Smooth muscle cell (in vitro differentiated cells): ENCODE data around the gene MCL1. TPM values are rescaled to one million over a fixed set of nuclear protein-coding genes. Genes with fewer than 3 reads are reported as not detected.

Source experiments
- DNase-seq: peaks from one replicate; lab custom pipeline; 2025; ENCODE audit not compliant: unreplicated experiment; lab: John Stamatoyannopoulos, UW
- H2AFZ ChIP-seq: fragments of 200-600 bp; sonication (generic); 2 replicates; pipeline ENCODE4 v1.6.0; 2016; ENCODE audit warnings: antibody characterized with exemption, low read depth, mild to moderate bottlenecking
- H3F3A ChIP-seq: fragments of 200-600 bp; sonication (generic); 2 replicates; pipeline ENCODE4 v1.6.0; 2017; ENCODE audit warnings: antibody characterized with exemption, low read depth
- H3K27ac ChIP-seq: fragments of 200-600 bp; sonication (generic); 2 replicates; pipeline ENCODE4 v1.5.1; 2016; ENCODE audit warnings: low read depth, mild to moderate bottlenecking
- H3K27me3 ChIP-seq: fragments of 200-600 bp; sonication (generic); 2 replicates; pipeline ENCODE4 v1.6.1; 2016; ENCODE audit warnings: low read depth, mild to moderate bottlenecking
- H3K36me3 ChIP-seq: fragments of 200-600 bp; sonication (generic); 2 replicates; pipeline ENCODE4 v1.5.1; 2016; ENCODE audit warnings: low read depth
- H3K4me1 ChIP-seq: fragments of 200-600 bp; sonication (generic); 2 replicates; pipeline ENCODE4 v1.5.1; 2016; ENCODE audit warnings: low read depth
- H3K4me2 ChIP-seq: fragments of 200-600 bp; sonication (generic); 2 replicates; pipeline ENCODE4 v1.6.0; 2016; ENCODE audit warnings: mild to moderate bottlenecking
- H3K4me3 ChIP-seq: fragments of 200-600 bp; sonication (generic); 2 replicates; pipeline ENCODE4 v1.5.1; 2016; ENCODE audit warnings: mild to moderate bottlenecking
- H3K79me2 ChIP-seq: fragments of 200-600 bp; sonication (generic); 2 replicates; pipeline ENCODE4 v1.6.0; 2016; ENCODE audit warnings: low read depth, mild to moderate bottlenecking
- H3K9ac ChIP-seq: fragments of 200-600 bp; sonication (generic); 2 replicates; pipeline ENCODE4 v1.6.0; 2016; ENCODE audit warnings: low read depth
- H3K9me3 ChIP-seq: fragments of 200-600 bp; sonication (generic); replicated peaks from 2 replicates; pipeline ENCODE4 v1.5.1; 2016; ENCODE audit warnings: low read depth
- H4K20me1 ChIP-seq: fragments of 200-600 bp; sonication (generic); 2 replicates; pipeline ENCODE4 v1.6.0; 2016; ENCODE audit warnings: low read depth
- WGBS: methylation state at CpG from one replicate; pipeline ENCODE4 v1.1.7; 2016; ENCODE audit warnings: low lambda C conversion rate; 5-methylcytosine and 5-hydroxymethylcytosine counted together
- polyA plus RNA-seq: library from polyadenylated mRNA; unstranded; fragments of >200 nt; fragmentation: Nextera tagmentation; extraction: Ambion mirVana; gene quantifications from 2 replicates; pipeline ENCODE4 v1.2.1, GENCODE V29; 2016
- total RNA-seq: library from RNA; depleted of rRNA; stranded (reverse); fragments of >200 nt; gene quantifications from 2 replicates; pipeline ENCODE4 v1.2.3, GENCODE V29; 2014
- TF ChIP-seq, protein P1 (sequence below): fragments of 200-600 bp; sonication (generic); IDR thresholded peaks from 2 replicates; pipeline ENCODE4 v1.5.1; 2017; ENCODE audit warnings: borderline replicate concordance, mild to moderate bottlenecking, antibody characterized with exemption; ENCODE audit not compliant: insufficient read depth, poor library complexity, severe bottlenecking

The MCL1 gene
- total and polyA plus RNA-seq, 2 experiments from 2014 or later, result 224 to 519 TPM

DNA sequence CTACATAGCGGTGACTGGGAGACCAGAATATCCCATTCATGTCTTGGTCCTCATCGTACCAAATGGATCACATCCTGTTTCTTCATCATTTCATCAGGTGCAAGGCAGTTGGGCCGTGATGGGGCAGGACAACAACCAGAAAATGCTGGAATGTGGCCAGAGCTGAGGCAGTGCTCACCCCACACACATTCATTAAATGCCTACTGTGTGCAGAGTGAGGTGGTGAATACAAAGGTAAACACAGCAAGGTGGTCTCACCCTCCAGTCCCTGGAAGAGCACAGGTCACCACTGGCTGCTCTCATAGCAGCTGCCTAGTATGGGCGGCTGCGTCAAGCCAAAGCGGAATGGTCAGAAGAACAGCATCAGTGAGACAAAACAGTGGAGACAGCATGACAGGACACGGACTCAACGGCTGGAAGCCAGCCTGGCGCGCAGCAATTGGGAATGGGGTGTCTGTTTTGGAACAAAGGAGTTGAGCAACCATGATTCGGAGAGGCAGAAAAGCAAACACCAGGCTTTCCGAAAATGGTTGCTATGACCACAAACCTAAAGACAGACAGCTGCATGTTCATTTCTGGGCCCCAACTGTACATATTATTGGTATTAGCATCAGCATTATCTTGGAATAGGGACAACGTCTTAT is 35.8 kb downstream of the MCL1 start:
- Histone ChIP-seq H3K4me3 (no peak overlapping the region), H3K4me1 (no peaks in the 10 kb centered on the region), H3K27ac (no peak overlapping the region), H4K20me1 (no peaks in the 10 kb centered on the region), H3K27me3 (no peaks in the 10 kb centered on the region), H3K9ac (no peak overlapping the region), H3K4me2 (no peak overlapping the region), H2AFZ (no peak overlapping the region), H3K36me3 (no peaks in the 10 kb centered on the region), H3K79me2 (no peaks in the 10 kb centered on the region), H3K9me3 (no peaks in the 10 kb centered on the region), H3F3A (no peaks in the 10 kb centered on the region)
- TF ChIP-seq, protein P1, sequence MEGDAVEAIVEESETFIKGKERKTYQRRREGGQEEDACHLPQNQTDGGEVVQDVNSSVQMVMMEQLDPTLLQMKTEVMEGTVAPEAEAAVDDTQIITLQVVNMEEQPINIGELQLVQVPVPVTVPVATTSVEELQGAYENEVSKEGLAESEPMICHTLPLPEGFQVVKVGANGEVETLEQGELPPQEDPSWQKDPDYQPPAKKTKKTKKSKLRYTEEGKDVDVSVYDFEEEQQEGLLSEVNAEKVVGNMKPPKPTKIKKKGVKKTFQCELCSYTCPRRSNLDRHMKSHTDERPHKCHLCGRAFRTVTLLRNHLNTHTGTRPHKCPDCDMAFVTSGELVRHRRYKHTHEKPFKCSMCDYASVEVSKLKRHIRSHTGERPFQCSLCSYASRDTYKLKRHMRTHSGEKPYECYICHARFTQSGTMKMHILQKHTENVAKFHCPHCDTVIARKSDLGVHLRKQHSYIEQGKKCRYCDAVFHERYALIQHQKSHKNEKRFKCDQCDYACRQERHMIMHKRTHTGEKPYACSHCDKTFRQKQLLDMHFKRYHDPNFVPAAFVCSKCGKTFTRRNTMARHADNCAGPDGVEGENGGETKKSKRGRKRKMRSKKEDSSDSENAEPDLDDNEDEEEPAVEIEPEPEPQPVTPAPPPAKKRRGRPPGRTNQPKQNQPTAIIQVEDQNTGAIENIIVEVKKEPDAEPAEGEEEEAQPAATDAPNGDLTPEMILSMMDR, result no peak
- 89% methylated on average over 13 of the region's 13 CpGs for WGBS
- DNase-seq, result no peak

DNA sequence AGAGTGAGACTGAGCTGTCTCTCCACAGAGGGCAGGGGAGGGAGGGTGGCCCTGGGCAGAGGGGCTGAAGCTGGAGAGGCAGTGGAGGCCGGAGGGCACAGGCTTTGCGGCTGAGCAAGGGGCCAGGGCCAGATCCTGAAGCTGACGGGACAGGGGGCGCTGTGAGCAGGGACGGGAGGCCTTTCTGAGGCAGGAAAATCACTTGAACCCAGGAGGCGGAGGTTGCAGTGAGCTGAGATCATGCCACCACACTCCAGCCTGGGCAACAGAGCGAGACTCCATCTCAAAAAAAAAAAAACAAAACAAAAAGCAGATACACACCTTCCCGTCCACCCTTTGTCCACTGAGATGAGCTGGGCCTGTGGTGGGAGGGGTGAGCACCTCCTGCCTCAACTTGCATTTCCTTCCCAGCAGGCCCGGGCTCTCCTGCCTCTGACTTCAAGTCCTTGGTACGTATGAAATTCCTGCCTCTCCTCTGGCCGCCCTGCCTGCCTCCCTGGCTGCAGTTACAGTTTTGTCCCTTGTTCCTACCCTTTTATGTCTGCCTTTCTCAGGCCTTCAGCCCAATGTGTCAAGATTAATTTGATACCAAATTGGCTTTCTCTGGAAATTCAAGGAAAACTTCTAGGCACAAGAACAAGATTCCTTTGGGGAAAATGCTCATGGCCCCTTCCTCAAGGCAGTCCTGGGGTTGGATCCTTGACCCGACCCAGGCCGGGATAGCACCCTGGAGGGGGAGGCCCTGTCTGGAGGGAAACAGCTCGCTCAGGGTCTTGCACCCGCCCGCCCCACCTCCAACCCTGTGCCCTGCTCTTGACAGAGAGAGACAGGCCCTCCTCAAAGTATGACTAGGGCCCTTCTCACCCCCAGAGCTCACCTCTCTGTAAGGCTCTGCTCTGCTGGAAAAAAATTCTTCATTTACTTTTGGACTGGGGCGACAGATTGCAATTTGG is 41.4 kb downstream of the MCL1 start:
- H3K36me3 ChIP-seq, result no peaks in the 10 kb centered on the region
- no peaks in the 10 kb centered on the region for H4K20me1 ChIP-seq
- H3K4me1 ChIP-seq, result no peaks in the 10 kb centered on the region
- H3K79me2 ChIP-seq, result no peaks in the 10 kb centered on the region
- no peak overlapping the region for H3K9ac ChIP-seq
- H3K4me2 ChIP-seq, result no peak overlapping the region
- H3K27ac ChIP-seq, result peak overlapping the region; percentile 46
- no peaks in the 10 kb centered on the region for H3K27me3 ChIP-seq
- H2AFZ ChIP-seq, result no peak overlapping the region
- WGBS, result 64% methylated on average over 12 of the region's 17 CpGs
- no peaks in the 10 kb centered on the region for H3K9me3 ChIP-seq
- TF ChIP-seq, protein P1, result no peak
- DNase-seq, result no peak
- no peaks in the 10 kb centered on the region for H3F3A ChIP-seq
- H3K4me3 ChIP-seq, result no peak overlapping the region

DNA sequence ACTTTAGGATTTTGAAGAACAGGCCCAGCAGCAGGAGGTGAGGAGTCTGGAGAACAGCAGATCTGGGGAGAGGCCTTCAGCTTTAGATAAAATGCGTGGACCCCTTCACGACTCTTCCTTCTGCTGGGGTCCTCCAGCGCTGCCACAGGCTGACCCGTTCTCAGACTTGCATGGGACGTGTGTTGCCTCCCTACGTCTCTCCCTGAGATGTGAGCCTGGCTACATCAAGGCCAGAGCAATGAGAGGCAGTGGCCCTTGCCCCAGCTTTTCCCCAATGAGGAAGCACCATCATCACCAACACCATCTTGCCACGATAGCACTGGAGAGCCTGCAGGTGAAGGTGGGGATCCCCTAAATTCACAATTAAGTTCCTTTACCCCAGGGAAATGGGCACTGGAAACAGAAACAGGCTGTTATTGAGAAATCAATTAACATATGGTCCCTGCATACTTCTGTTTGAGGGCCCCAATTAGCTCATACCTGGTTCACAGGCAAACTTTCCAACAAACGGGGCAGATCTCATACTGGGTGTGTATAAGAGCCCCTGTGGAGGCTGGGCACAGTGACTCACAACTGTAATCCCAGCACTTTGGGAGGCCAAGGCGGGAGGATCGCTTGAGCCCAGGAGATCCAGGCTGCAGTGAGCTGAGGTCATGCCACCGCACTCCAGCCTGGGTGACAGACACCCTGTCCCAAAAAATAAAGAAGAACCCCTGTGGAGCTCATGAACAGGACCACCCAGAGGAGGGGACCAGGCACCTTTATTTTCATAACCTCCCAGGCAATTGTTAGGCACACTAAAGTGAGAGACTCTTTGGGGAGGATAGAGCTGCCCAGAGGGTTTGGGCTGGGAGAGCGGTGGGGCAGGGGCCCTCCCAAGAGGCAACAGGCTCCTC is 42.3 kb downstream of the MCL1 start:
- TF ChIP-seq, protein P1, result no peak
- Histone ChIP-seq H3K4me1 (no peaks in the 10 kb centered on the region), H3F3A (no peaks in the 10 kb centered on the region), H2AFZ (no peak overlapping the region), H3K27me3 (no peaks in the 10 kb centered on the region), H3K4me2 (no peak overlapping the region), H3K4me3 (no peak overlapping the region), H4K20me1 (no peaks in the 10 kb centered on the region), H3K79me2 (no peaks in the 10 kb centered on the region), H3K9me3 (no peaks in the 10 kb centered on the region), H3K27ac (peak overlapping the region; percentile 46), H3K9ac (no peak overlapping the region), H3K36me3 (no peaks in the 10 kb centered on the region)
- no peak for DNase-seq
- WGBS, result 83% methylated on average over 12 of the region's 12 CpGs
